IPS-NIHi7 (cell line): ENCODE data around the gene ZDHHC14.

Experiments used
- DNase-seq: peaks from one replicate; pipeline ENCODE4 v3.0.0; 2012; ENCODE audit warnings: mixed read lengths; ENCODE audit errors: extremely low spot score

The ZDHHC14 gene

GRCh38 chr6:157620944-157621343 lies 240.0 kb downstream of the ZDHHC14 start:
- no peak for DNase-seq

- no peak for DNase-seq
Measured at GRCh38 chr6:157621406-157621805, 240.4 kb downstream of the ZDHHC14 start.

- no peak for DNase-seq
Measured at GRCh38 chr6:157622427-157622826, 241.4 kb downstream of the ZDHHC14 start.

GRCh38 chr6:157625111-157625510 lies 244.1 kb downstream of the ZDHHC14 start:
- DNase-seq: no peak

- DNase-seq: no peak
Measured at GRCh38 chr6:157625764-157626163, 244.8 kb downstream of the ZDHHC14 start.

- no peak for DNase-seq
Measured at GRCh38 chr6:157627195-157627966, 246.4 kb downstream of the ZDHHC14 start.

GRCh38 chr6:157628463-157628862 lies 247.5 kb downstream of the ZDHHC14 start:
- no peak for DNase-seq

- DNase-seq: no peak
Measured at GRCh38 chr6:157629220-157629619, 248.2 kb downstream of the ZDHHC14 start.

- no peak for DNase-seq
Measured at GRCh38 chr6:157630463-157631080, 249.6 kb downstream of the ZDHHC14 start.

- no peak for DNase-seq
Measured at GRCh38 chr6:157631412-157631811, 250.4 kb downstream of the ZDHHC14 start.

- DNase-seq: no peak
Measured at GRCh38 chr6:157631838-157632614, 251.0 kb downstream of the ZDHHC14 start.

GRCh38 chr6:157632821-157633220 lies 251.8 kb downstream of the ZDHHC14 start:
- DNase-seq: no peak

GRCh38 chr6:157634546-157634945 lies 253.6 kb downstream of the ZDHHC14 start:
- DNase-seq: no peak

- peak; percentile 39 for DNase-seq
Measured at GRCh38 chr6:157635388-157636244, 254.6 kb downstream of the ZDHHC14 start.

GRCh38 chr6:157637516-157637915 lies 256.5 kb downstream of the ZDHHC14 start:
- no peak for DNase-seq

GRCh38 chr6:157637941-157638662 lies 257.1 kb downstream of the ZDHHC14 start:
- DNase-seq: no peak

GRCh38 chr6:157638779-157639178 lies 257.8 kb downstream of the ZDHHC14 start:
- no peak for DNase-seq

- no peak for DNase-seq
Measured at GRCh38 chr6:157640746-157641451, 259.9 kb downstream of the ZDHHC14 start.

GRCh38 chr6:157641837-157642236 lies 260.8 kb downstream of the ZDHHC14 start:
- DNase-seq: no peak

GRCh38 chr6:157642736-157643135 lies 261.7 kb downstream of the ZDHHC14 start:
- DNase-seq: no peak
